Airway epithelial cell (primary cell): ENCODE measurements around the gene SIX4. TPM values are rescaled to one million over a fixed set of nuclear protein-coding genes. Genes with fewer than 3 reads are reported as not detected.

Experiments
- total RNA-seq: library from RNA; depleted of rRNA; stranded (reverse); fragments of >200 nt; gene quantifications from 2 replicates; pipeline ENCODE4 v1.2.3, GENCODE V29; 2015

The SIX4 gene
- total RNA-seq, result 6.2 and 14.9 TPM in 2 replicates

GRCh38 chr14:60723907-60724618 is at the start of gene SIX4:
TSS of gene SIX4 (minus strand) at chr14:60724351. CDS start at chr14:60724074, 277 bp downstream.

GRCh38 chr14:60734465-60735242 is 10.5 kb upstream of the SIX4 start, which contains the start of gene MNAT1:
TSS of gene MNAT1 (plus strand) at chr14:60734761. CDS start at chr14:60734863, 102 bp downstream.

Other genes with a start within 250 kb of the SIX4 start
- gene C14orf39, start 238.3 kb downstream of the SIX4 start, total RNA-seq, result 0.71 and 1.3 TPM in 2 replicates
- gene SIX6, start 215.2 kb downstream of the SIX4 start, total RNA-seq, result not detected in 2 replicates
- 11.3 and 19.1 TPM in 2 replicates for gene SIX1, start 74.9 kb downstream of the SIX4 start, total RNA-seq
- 48.2 and 49.9 TPM in 2 replicates for gene MNAT1, start 10.4 kb upstream of the SIX4 start, total RNA-seq